Erythroblast (primary cell): Measurements from ENCODE around the gene MOB3A.

ENCODE experiments used
- GATA1 ChIP-seq: IDR thresholded peaks from 2 replicates; pipeline ENCODE4 v1.6.1; 2011; ENCODE audit warnings: low read depth, mild to moderate bottlenecking, control low read depth, low read length, moderate library complexity
- POLR2A ChIP-seq: IDR thresholded peaks from 2 replicates; pipeline ENCODE4 v1.6.1; 2011; ENCODE audit warnings: mild to moderate bottlenecking, low read length

GRCh38 chr19:2112516-2113320 is 16.6 kb upstream of the MOB3A start:
- no peak for TF ChIP-seq POLR2A
- no peak for TF ChIP-seq GATA1
